Upper lobe of right lung (tissue), 1 donor: ENCODE results near the gene PTCH2. TPM values are rescaled to one million over a fixed set of nuclear protein-coding genes. Genes with fewer than 3 reads are reported as not detected.

Source experiments
- ATAC-seq: fragments of 200-7000 bp; cut with Tn5 transposase; one replicate; pipeline ENCODE4 v1.9.1; 2020; ENCODE audit warnings: mild to moderate bottlenecking, moderate library complexity
- DNase-seq: peaks from one replicate; pipeline ENCODE4 v3.0.0-alpha.2; 2020
- H3K27ac ChIP-seq: fragments of 200-600 bp; one replicate; pipeline ENCODE4 v1.8.0; 2022
- H3K27me3 ChIP-seq: fragments of 200-600 bp; one replicate; pipeline ENCODE4 v1.8.0; 2022; ENCODE audit warnings: mild to moderate bottlenecking
- H3K36me3 ChIP-seq: fragments of 200-600 bp; one replicate; pipeline ENCODE4 v1.8.0; 2022
- H3K4me1 ChIP-seq: fragments of 200-600 bp; one replicate; pipeline ENCODE4 v1.8.0; 2022
- H3K4me3 ChIP-seq: fragments of 200-600 bp; one replicate; pipeline ENCODE4 v1.8.0; 2022; ENCODE audit warnings: mild to moderate bottlenecking
- H3K9me3 ChIP-seq: fragments of 200-600 bp; one replicate; pipeline ENCODE4 v1.8.0; 2022
- intact Hi-C: fragments of 100-400 bp; cut with DNase I; formaldehyde crosslinking; loops from one replicate; pipeline ENCODE4 v1.11.0; 2022
- total RNA-seq: library from RNA; stranded (reverse); fragmentation: NEBNext Ultra II Directional; extraction: Animal tissue kit (Norgen Biotek cat#: 25700); gene quantifications from one replicate; pipeline ENCODE4 v1.2.1, GENCODE V29; 2021
- TF ChIP-seq, protein P1 (sequence below): fragments of 200-600 bp; IDR thresholded peaks from one replicate; pipeline ENCODE4 v1.8.0; 2022; ENCODE audit warnings: antibody characterized with exemption
- donor health status: DM: no; HTN: yes; CAD: no; lungs with severe emphysema.

The PTCH2 gene
- total RNA-seq, 1 donor from 2014 or later: 0.64 TPM

DNA sequence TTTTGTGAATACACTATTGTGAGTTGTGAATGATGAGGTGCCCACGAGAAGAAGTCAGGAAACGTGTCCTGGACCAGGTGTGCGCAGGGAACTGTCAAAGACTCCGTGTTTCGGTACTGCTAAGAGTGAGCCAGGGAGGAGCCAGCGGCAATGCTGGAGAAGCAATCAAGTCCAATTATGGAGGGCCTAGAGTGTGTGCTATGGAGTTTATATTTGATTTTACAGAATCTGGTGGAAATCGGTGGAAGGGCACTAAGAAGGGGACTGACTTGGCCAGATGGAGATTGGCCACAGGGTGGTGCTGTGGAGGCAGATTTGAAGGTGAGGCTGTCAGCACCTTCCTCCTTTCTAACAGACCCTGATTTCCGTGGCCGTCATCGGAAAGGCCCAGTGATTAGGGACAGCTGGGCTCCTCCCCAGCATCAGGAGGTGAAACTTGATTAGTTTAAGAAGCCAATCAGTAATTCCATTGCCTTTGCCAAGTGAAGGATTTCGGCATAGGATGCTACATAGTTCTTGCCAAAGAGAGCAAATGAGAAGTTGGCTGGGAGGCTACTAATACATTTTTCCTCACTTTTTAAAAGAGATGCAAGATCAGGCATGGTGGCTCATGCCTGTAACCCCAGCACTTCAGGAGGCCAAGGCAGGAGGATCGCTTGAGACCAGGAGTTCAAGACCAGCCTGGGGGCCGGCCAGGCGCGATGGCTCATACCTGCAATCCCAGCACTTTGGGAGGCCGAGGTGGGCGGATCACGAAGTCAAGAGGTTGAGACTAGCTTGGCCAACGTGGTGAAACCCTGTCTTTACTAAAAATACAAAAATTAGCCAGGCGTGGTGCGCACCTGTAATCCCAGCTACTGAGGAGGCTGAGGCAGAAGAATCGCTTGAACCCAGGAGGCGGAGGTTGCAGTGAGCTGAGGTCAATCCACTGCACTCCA, 7.0 kb downstream of the PTCH2 start:
- H3K36me3 ChIP-seq: no peaks in the 10 kb centered on the region
- ATAC-seq: peak; percentile 93
- H3K4me3 ChIP-seq: no peak overlapping the region
- TF ChIP-seq, protein P1, sequence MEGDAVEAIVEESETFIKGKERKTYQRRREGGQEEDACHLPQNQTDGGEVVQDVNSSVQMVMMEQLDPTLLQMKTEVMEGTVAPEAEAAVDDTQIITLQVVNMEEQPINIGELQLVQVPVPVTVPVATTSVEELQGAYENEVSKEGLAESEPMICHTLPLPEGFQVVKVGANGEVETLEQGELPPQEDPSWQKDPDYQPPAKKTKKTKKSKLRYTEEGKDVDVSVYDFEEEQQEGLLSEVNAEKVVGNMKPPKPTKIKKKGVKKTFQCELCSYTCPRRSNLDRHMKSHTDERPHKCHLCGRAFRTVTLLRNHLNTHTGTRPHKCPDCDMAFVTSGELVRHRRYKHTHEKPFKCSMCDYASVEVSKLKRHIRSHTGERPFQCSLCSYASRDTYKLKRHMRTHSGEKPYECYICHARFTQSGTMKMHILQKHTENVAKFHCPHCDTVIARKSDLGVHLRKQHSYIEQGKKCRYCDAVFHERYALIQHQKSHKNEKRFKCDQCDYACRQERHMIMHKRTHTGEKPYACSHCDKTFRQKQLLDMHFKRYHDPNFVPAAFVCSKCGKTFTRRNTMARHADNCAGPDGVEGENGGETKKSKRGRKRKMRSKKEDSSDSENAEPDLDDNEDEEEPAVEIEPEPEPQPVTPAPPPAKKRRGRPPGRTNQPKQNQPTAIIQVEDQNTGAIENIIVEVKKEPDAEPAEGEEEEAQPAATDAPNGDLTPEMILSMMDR: peak; percentile 84
- H3K4me1 ChIP-seq: peaks cover 10% of the 10 kb centered on the region
- intact Hi-C loops: no loop called here
- no peak overlapping the region for H3K27ac ChIP-seq
- H3K27me3 ChIP-seq: no peaks in the 10 kb centered on the region
- DNase-seq: peak; percentile 91
- no peaks in the 10 kb centered on the region for H3K9me3 ChIP-seq

DNA sequence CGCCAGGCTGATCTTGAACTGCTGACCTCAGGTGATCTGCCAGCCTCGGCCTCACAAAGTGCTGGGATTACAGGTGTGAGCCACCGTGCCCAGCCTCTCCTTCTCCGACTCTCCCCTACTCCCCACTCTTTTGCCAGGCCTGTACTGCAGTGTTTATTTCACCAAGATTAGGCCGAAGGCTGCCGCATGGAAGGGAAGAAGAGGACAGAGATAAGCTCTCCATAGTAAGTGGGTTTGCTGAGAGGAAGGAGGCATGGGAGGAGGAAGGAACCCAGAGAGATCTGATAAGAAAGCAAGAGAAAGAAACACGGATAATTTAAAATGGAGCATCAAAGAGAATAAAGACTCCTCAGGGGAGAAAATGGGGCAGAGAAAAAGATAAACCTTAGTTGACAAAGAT, 8.7 kb downstream of the PTCH2 start:
- intact Hi-C loops: no loop called here
- TF ChIP-seq, protein P1: no peak
- peaks cover 10% of the 10 kb centered on the region for H3K4me1 ChIP-seq
- ATAC-seq: no peak
- no peaks in the 10 kb centered on the region for H3K36me3 ChIP-seq
- H3K9me3 ChIP-seq: no peaks in the 10 kb centered on the region
- no peaks in the 10 kb centered on the region for H3K27me3 ChIP-seq
- no peak overlapping the region for H3K4me3 ChIP-seq
- no peak overlapping the region for H3K27ac ChIP-seq
- no peak for DNase-seq

DNA sequence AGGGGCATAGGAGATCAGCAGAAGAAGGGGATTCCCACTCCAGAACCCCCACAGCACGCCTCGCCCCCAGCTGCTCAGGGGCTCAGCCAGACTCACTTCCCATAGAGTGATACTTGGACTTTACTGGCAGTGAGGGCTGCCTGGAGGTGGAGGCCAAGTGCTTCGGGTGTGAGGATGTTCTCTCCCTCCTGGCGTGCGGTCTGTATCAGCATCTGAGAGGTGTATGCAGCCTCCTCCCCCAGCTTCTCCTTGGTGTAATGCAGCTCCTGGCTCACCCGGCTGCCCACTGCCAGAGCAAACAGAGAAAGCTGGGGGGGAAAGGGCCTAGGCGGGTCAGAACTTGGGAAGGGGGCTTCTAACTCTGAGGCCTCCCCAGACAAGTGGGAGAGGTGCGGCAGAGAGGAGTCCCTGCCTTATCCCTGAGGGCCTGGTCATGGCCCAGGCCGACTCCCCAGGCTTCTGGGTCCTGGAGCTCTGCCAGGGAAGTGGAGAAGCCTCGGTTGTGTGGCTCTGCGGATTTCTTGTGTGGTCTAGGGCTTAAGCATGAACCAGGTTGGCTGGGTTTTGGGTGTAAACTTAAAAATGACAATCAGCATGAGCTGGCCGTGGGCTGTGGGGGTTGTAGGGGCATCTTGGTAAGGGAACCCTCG, 10.9 kb downstream of the PTCH2 start:
- ATAC-seq (no peak), DNase-seq (no peak)

DNA sequence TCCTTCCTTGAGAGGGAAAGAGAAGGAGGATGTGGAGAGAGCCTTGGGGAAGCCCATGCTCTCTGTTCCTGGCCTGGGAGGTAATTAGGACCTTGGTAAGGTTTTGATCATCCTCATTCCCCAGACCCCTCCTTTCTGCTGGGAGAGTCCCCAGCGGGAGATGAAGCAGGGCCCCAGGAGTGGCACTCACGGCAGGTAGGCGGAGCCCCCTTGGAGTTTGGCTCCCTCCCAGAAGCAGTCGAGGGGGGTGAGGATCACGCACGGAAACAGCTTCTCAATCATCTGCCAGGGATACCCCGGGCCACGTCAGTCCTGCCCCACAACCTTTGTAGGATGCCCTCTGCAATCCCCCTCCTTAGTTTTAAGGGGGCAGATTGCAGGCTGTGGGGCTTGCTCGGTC, 11.5 kb downstream of the PTCH2 start:
- H3K4me3 ChIP-seq: no peak overlapping the region
- ATAC-seq: no peak

More for the DNA sequence above, 10.9 kb downstream of the PTCH2 start:
- no peaks in the 10 kb centered on the region for H3K36me3 ChIP-seq
- H3K9me3 ChIP-seq: no peaks in the 10 kb centered on the region
- TF ChIP-seq, protein P1: no peak
- intact Hi-C loops: no loop called here
- no peak overlapping the region for H3K4me3 ChIP-seq
- H3K27ac ChIP-seq: no peak overlapping the region
- H3K4me1 ChIP-seq: peaks cover 10% of the 10 kb centered on the region
- no peaks in the 10 kb centered on the region for H3K27me3 ChIP-seq

DNA sequence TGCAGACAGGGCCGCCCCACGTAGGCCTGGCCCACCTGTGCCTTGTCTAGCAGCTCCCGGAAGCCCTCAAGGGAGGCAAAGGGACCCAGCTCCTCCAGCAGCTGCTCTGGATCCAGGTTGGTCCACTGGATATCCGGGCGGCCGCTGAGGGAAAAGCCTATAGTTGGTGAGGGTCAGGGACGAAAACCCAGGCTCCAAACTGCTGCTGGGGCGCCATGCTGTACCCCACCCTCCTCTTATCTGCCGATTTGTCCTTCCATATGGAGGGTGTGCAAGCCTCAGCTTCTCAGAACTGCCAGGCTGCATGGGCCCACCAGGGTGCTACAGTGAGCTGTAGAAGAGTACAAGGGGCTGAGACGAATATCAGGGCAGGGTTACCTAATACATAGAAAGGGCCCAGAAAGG, 12.2 kb downstream of the PTCH2 start:
- ATAC-seq (no peak), DNase-seq (no peak)
- H3K4me3 ChIP-seq: no peak overlapping the region
- no peaks in the 10 kb centered on the region for H3K9me3 ChIP-seq
- H3K4me1 ChIP-seq: peaks cover 22% of the 10 kb centered on the region
- TF ChIP-seq, protein P1: no peak
- no peaks in the 10 kb centered on the region for H3K36me3 ChIP-seq
- H3K27ac ChIP-seq: no peak overlapping the region
- intact Hi-C loops: no loop called here
- H3K27me3 ChIP-seq: no peaks in the 10 kb centered on the region

More for the DNA sequence above, 11.5 kb downstream of the PTCH2 start:
- intact Hi-C loops: no loop called here
- TF ChIP-seq, protein P1: no peak
- H3K4me1 ChIP-seq: peaks cover 16% of the 10 kb centered on the region
- no peaks in the 10 kb centered on the region for H3K27me3 ChIP-seq
- no peak overlapping the region for H3K27ac ChIP-seq
- no peaks in the 10 kb centered on the region for H3K36me3 ChIP-seq
- H3K9me3 ChIP-seq: no peaks in the 10 kb centered on the region
- no peak for DNase-seq
